Right atrium auricular region (tissue), 2 donors: Measurements from ENCODE around the gene F11. TPM values are rescaled to one million over a fixed set of nuclear protein-coding genes. Genes with fewer than 3 reads are reported as not detected.

Source experiments
- DNase-seq: peaks from one replicate; pipeline ENCODE4 v3.0.0-alpha.2; 2019; ENCODE audit warnings: low spot score
- H3K27ac ChIP-seq, 2 donors: fragments of 200-600 bp; sonication (generic); 1 replicate in 1 of 2; 2 replicates in 1 of 2; pipeline ENCODE4 v1.5.1; 2016 to 2019
- H3K27me3 ChIP-seq, 2 donors: fragments of 200-600 bp; sonication (generic); one replicate each; pipeline versions ENCODE4 v1.5.1 to v1.6.0; 2017 to 2019
- H3K36me3 ChIP-seq: fragments of 200-600 bp; sonication (generic); one replicate; pipeline ENCODE4 v1.5.1; 2016
- H3K4me1 ChIP-seq, 2 donors: fragments of 200-600 bp; sonication (generic); one replicate each; pipeline versions ENCODE4 v1.5.1 to v1.6.0; 2017 to 2019
- H3K4me3 ChIP-seq, 2 donors: fragments of 200-600 bp; sonication (generic); 1 replicate in 1 of 2; 2 replicates in 1 of 2; pipeline ENCODE4 v1.5.1; 2017 to 2019; ENCODE audit warnings: mild to moderate bottlenecking in 1 of 2, moderate library complexity in 1 of 2
- H3K9me3 ChIP-seq, 2 donors: fragments of 200-600 bp; sonication (generic); one replicate each; pipeline ENCODE4 v1.5.1; 2019
- total RNA-seq, 2 donors: library from RNA; depleted of rRNA; stranded (reverse); fragments of >200 nt; gene quantifications; one replicate each; pipeline ENCODE4 v1.1.0, GENCODE V29; 2016
- TF ChIP-seq, protein P1 (sequence below), 2 donors: fragments of 200-600 bp; sonication (generic); IDR thresholded peaks; one replicate each; pipeline ENCODE4 v1.5.1; 2019; ENCODE audit warnings: antibody characterized with exemption in 2 of 2

The F11 gene
- total RNA-seq, 2 donors from 2014 or later = not detected

DNA sequence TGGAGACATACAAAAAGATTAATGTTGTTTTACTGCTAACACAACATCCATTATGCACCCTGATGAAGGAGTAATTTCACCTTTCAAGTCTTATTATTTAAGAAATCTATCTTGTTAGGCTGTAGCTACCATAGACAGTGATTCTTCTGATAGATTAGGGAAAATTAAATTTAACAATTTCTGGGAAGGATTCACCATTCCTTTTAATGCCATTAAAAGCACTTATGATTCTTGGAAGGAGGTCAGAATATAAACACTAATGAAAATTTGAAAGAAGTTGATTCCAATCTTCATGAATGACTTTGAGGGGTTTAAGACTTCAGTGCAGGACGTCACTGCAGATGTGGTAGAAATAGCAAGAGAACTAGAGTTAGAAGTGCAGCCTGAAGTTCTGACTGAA is 69.8 kb downstream of the F11 start:
- Histone ChIP-seq H3K9me3 (peaks cover 0 to 29% of the 10 kb centered on the region in 2 donors), H3K4me1 (no peaks in the 10 kb centered on the region), H3K4me3 (no peak overlapping the region), H3K27me3 (no peaks in the 10 kb centered on the region), H3K36me3 (no peaks in the 10 kb centered on the region), H3K27ac (no peak overlapping the region)
- DNase-seq = no peak
- TF ChIP-seq, protein P1, sequence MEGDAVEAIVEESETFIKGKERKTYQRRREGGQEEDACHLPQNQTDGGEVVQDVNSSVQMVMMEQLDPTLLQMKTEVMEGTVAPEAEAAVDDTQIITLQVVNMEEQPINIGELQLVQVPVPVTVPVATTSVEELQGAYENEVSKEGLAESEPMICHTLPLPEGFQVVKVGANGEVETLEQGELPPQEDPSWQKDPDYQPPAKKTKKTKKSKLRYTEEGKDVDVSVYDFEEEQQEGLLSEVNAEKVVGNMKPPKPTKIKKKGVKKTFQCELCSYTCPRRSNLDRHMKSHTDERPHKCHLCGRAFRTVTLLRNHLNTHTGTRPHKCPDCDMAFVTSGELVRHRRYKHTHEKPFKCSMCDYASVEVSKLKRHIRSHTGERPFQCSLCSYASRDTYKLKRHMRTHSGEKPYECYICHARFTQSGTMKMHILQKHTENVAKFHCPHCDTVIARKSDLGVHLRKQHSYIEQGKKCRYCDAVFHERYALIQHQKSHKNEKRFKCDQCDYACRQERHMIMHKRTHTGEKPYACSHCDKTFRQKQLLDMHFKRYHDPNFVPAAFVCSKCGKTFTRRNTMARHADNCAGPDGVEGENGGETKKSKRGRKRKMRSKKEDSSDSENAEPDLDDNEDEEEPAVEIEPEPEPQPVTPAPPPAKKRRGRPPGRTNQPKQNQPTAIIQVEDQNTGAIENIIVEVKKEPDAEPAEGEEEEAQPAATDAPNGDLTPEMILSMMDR (IDR thresholded peaks at IDR 0.05) = no peak

Other genes with a start within 250 kb of the F11 start
- 1 to 10 TPM; 3.0 to 3.5 TPM for gene TLR3, start 197.0 kb upstream of the F11 start, total RNA-seq
- 1 to 10 TPM; 6.7 to 6.8 TPM for gene FAM149A, start 161.5 kb upstream of the F11 start, total RNA-seq
- 10 to 100 TPM; 18.9 to 37.7 TPM for gene CYP4V2, start 74.6 kb upstream of the F11 start, total RNA-seq
- 1 to 10 TPM in 1 of 2 donors, under 1 TPM in 1; 0.75 to 1.9 TPM for gene KLKB1, start 38.7 kb upstream of the F11 start, total RNA-seq